NOMO-1 (cell line): Measurements from ENCODE around the gene TWSG1.
"Not testable (repeated sequence)": the region's sequence is repeated elsewhere in the genome, so short reads cannot be mapped to it uniquely, and the experiment has no call there.

Source experiments
- DNase-seq, 2 experiments: peaks; one replicate each; lab custom pipeline; 2025; ENCODE audit not compliant: unreplicated experiment in 2 of 2; lab: John Stamatoyannopoulos, UW

Gene TWSG1

GRCh38 chr18:9380621-9381395 is 46.2 kb downstream of the TWSG1 start:
- DNase-seq = no peak

DNA sequence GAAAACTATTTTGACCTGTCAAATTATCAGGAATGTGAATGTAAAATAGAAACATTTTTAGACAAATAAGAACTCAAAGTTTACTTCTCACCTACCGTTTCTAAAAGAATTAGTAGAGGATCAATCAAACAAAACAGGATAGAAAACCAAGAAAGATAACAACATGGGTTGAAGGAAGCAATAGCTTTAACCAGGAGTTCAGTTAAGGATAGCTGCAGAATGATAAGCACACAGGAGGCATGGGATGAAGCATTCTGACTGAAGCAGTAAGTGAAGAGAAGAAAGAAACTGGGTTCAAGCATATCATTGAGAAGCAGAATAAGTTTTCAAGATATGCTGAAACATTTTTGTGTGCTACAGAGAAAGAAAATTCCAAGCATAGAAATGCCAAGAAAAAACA is 52.3 kb downstream of the TWSG1 start:
- no peak for DNase-seq

GRCh38 chr18:9387891-9388290 is 53.3 kb downstream of the TWSG1 start:
- no peak for DNase-seq

GRCh38 chr18:9389706-9390105 is 55.1 kb downstream of the TWSG1 start:
- no peak for DNase-seq

DNA sequence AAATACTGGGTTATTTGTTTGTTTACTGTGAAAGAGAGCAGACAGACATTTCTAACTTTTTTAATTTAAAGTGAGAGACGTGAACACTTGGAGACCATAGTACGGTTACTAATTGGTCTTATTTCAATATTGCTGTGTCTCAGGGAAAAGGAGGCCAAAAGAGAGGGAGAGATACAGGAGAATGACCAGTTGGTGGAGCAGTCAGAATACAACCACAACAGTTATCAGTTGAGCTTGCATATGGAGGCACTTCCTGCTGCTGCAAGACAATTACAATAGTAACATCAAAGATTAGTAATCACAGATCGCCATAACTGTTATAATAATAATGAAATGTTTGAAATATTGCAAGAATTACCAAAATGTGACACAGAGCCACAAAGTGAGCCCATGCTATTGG is 58.2 kb downstream of the TWSG1 start:
- no peak for DNase-seq

DNA sequence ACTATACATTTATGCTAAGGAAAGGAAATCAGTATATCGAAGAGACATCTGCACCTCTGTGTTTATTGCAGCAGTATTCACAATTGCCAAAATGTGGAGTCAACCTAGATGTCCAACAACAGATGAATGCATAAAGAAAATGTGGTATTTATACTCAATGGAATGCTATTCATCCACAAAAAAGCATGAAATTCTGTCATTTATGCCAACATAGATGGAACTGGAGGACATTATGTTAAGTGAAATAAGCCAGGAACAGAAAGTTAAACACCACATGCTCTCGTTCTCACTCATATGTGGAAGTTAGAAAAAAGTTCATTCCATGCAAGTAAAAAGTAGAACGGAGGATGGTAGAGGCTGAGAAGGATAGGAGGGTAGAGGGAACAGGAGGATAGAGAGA is 59.5 kb downstream of the TWSG1 start:
- DNase-seq = no peak

GRCh38 chr18:9400197-9400596 is 65.6 kb downstream of the TWSG1 start:
- no peak for DNase-seq

DNA sequence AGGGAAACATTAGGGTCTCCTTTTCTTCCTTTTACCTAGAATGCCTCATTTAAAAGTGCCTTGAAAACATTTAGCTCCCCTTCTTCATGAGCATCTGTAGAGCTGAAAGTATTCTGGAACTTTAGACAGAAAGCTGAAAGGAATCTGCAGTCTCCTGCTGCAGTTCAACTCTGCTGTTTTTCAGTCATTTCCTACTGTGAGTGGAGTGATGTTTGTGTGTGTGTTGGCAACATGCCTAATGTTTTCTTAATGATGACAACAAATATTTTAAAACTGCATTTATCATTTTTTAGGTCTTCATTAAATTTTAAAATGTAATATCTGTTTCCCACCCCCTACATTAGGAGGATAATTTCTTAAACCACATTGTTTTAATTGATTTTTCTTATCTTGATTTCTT is 66.6 kb downstream of the TWSG1 start:
- no peak for DNase-seq

DNA sequence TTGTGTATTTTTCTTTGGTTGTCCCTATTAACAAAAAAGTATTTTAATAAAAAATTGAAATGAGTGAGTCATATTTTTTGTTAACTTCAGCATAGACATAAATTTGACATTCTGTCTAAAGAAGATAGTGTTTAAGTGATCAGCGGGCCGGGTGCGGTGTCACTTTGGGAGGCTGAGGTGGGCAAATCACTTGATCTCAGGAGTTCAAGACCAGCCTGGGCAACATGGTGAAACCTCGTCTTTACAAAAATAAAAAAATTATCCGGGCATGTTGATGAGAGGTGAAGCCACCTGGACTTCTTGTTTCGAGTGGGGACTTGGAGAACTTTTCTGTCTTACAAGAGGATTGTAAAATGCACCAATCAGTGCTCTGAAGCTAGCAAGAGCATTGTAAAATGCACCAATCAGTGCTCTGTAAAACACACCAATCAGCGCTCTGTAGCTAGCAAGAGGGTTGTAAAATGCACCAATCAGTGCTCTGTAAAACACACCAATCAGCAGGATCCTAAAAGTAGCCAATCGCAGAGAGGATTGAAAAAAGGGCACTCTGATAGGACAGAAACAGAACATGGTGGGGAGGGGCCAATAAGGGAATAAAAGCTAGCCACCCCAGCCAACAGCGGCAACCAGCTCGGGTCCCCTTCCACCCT is 67.9 kb downstream of the TWSG1 start:
- not testable (repeated sequence) for DNase-seq

DNA sequence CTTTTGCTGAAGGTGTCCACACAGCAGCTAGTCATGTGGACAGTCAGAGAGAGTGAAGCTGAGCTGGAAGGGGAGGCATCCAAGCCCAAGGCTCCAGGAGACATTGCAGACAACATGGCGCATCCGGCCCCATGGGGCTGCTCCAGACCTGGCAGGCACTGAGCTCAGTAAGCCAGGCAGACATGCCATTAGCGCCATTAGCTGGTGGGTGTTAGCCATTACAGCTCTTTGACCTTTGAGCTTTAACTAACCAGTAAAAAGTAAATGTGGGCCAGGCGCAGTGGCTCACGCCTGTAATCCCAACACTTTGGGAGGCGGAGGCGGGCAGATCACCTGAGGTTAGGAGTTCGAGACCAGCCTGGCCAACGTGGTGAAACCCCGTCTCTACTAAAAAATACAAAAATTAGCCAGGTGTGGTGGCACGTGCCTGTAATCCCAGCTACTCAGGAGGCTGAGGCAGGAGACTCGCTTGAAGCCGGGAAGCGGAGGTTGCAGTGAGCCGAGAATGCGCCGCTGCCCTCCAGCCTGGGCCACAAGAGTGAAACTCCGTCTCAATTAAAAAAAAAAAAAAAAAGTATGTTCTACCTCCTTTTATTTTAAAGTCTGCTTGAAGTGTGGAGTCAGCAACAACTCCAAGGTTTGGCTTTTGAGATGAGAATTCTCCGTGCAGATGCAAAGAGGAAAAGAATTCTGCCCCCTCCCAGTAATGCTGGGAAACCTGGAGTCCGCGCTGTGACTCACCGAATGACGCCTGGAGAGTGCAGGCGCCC is 69.4 kb downstream of the TWSG1 start:
- DNase-seq = no peak

- DNase-seq = peak; percentile 57 to 80
Observed at GRCh38 chr18:9404565-9405060, 70.0 kb downstream of the TWSG1 start.

- DNase-seq = no peak
Observed at GRCh38 chr18:9405130-9405529, 70.6 kb downstream of the TWSG1 start.

GRCh38 chr18:9405977-9406376 is 71.4 kb downstream of the TWSG1 start:
- no peak for DNase-seq

GRCh38 chr18:9410515-9410914 is 75.9 kb downstream of the TWSG1 start:
- DNase-seq = no peak

- DNase-seq = no peak
Observed at GRCh38 chr18:9413576-9413975, 79.0 kb downstream of the TWSG1 start.

DNA sequence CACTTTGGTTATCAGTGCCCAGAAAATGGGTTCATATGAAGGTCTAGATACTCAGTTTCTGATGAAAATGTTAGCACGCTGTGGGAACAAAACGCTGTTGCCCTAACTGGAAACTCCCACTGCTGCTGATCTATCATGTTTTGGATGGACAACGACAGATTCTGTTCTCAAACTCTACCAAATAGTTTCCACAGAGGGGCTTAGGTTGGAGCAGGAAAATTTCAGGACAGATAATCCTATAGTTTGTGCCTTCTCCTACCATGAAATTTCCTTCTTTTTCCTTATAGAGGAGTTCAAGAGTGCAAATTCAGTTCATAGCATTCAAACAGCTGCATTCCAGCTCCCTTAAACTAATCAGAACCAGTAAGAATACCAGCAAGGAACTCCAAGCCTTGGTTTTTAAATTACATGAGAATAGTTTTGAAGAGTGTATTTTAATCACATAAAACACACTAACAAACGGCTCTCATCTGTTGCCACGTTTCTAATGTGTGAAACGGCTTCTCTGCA is 82.0 kb downstream of the TWSG1 start:
- no peak for DNase-seq

GRCh38 chr18:9417073-9417851 is 82.7 kb downstream of the TWSG1 start:
- DNase-seq = no peak

DNA sequence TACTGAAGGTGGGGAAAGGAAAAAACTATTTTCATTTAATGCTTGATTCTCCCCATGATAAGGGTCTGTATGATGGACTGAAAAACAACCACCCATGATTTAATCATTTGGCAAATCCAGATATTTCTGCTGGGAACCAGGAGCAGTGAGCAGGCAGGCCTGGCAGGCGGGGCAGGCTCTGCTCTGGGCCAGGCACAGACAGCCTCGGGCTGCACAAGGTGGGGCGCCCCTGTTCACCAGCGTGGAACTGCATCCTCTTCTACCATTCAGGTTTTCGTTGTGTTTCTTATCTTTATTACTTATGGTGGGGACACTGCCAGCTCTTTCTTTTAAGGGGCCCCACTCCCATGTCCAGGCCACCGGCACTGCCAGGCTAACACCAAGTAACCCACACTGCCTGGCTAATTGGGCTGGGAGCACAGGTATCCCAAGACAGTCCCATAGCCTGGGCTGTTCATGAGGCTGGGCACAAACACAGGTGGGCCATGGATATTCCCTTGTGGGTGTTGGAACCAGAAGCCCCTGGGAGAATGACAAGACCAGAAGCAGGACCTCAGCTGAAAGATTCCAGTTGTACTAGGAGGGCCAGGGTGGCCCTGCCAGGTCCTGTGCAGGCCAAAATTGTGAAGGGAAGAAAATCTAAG is 83.6 kb downstream of the TWSG1 start:
- no peak for DNase-seq

DNA sequence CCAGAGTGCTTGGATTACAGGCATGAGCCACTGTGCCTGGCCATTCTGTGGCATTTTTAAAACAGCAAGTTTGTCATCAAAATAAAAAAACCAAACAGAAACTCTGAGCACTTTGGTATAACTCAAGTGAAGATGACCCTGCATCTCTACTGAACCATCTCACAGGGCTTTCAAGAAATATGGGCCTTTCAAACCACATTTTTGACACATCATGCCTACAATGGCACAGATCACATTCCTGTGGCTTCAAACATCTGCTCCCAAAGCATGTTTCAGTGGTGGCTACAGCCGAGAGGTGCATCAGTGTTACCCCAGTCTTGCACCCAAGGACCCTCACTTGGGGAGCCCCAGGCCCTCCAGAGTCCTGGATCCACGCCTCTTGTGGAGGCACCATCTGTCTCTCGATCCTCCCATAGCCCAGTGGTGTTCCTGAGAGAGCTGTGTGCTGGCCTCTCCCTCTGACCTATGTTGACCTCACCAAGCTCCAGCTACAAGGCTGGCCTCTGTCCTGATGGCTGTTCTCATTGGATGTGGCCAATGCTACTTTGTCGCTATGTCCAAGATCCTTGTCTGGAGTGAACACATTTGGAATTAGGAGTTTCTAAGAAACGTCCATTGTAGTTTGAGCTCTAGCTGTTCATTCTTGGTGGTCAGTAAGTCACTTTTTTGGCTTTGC is 85.5 kb downstream of the TWSG1 start:
- DNase-seq = no peak
